ENCODE results near the gene PDE3B. TPM values are rescaled to one million over a fixed set of nuclear protein-coding genes. Genes with fewer than 3 reads are reported as not detected.

Gene PDE3B
- total and polyA plus RNA-seq, 2 of the 8 experiments (the other 6 are each of a cell fraction or from before 2014, with no cell fraction given), result 2.7 to 10.9 TPM

GRCh38 chr11:14727746-14728145 is 84.1 kb downstream of the PDE3B start:
- no peak overlapping the region for H2BK15ac ChIP-seq (ENCODE audit: low read length)
- WGBS, 2 experiments (ENCODE audit: extremely low coverage in 1 of 2, insufficient coverage in 1 of 2, insufficient read length in 1 of 2, insufficient replicate concordance in 2 of 2, low coverage in 1 of 2, low lambda C conversion rate in 2 of 2, missing lambda C conversion rate in 1 of 2), result 86% methylated on average over 1 of the region's 1 CpG; no CpG with 5 or more reads in 1 of the 2 experiments
- H4K91ac ChIP-seq (replicated peaks; ENCODE audit: insufficient read length, low read length), result no peak overlapping the region
- no peaks in the 10 kb centered on the region for H3K9me3 ChIP-seq (ENCODE audit: insufficient read depth in 2 of 2, low read depth in 1 of 2, low read length in 1 of 2)
- no peak overlapping the region for H2BK12ac ChIP-seq (ENCODE audit: low read depth, low read length)
- no peak overlapping the region for H4K5ac ChIP-seq (ENCODE audit: insufficient read length, low read depth, low read length)
- no peaks in the 10 kb centered on the region for H3K79me1 ChIP-seq (ENCODE audit: low read depth, low read length)
- no peaks in the 10 kb centered on the region for H3K23me2 ChIP-seq (ENCODE audit: low read depth, low read length)
- H4K20me1 ChIP-seq (replicated peaks in 1 of 2; ENCODE audit: control insufficient read depth in 1 of 2, insufficient read depth in 2 of 2, low read length in 2 of 2), result no peaks in the 10 kb centered on the region
- no peak overlapping the region for H2BK5ac ChIP-seq (ENCODE audit: low read depth, low read length)
- H3K9ac ChIP-seq (replicated peaks in 1 of 4; ENCODE audit: extremely low read depth in 1 of 4, low read depth in 3 of 4, low read length in 3 of 4), result no peak overlapping the region
- no peak overlapping the region for H2AK5ac ChIP-seq (ENCODE audit: low read depth, low read length)
- peaks cover 0 to 5% (median 0%) of the 10 kb centered on the region in 4 experiments; a peak in 1 of 7 replicates for H3K4me1 ChIP-seq (replicated peaks in 1 of 4; ENCODE audit: control insufficient read depth in 3 of 4, insufficient read depth in 4 of 4, low read length in 3 of 4)
- DNase-seq (ENCODE audit: low read depth in 1 of 2, low spot score in 2 of 2), result no peak
- H2AFZ ChIP-seq (ENCODE audit: low read length), result no peak overlapping the region
- H3K4me3 ChIP-seq (ENCODE audit: extremely low read depth in 1 of 4, insufficient read depth in 2 of 4, low read depth in 3 of 4, low read length in 4 of 4), result no peak overlapping the region
- H3K4me2 ChIP-seq (ENCODE audit: insufficient read depth in 1 of 2, low read depth in 2 of 2, low read length in 2 of 2), result no peak overlapping the region
- no peaks in the 10 kb centered on the region for H3K27me3 ChIP-seq (replicated peaks in 1 of 4; ENCODE audit: control insufficient read depth in 3 of 4, extremely low read depth in 1 of 4, insufficient read depth in 3 of 4, low read length in 3 of 4)
- no peak overlapping the region for H3K4ac ChIP-seq (replicated peaks; ENCODE audit: insufficient read length, low read depth, low read length)
- H3K14ac ChIP-seq (ENCODE audit: insufficient read length), result no peak overlapping the region
- FAIRE-seq, result no peak
- no peak overlapping the region for H2BK120ac ChIP-seq (replicated peaks; ENCODE audit: low read depth, low read length)
- no peak overlapping the region for H3K23ac ChIP-seq (ENCODE audit: insufficient read length)
- no peak overlapping the region for H2BK20ac ChIP-seq (ENCODE audit: low read length)
- ChIA-PET POLR2A (ENCODE audit: partially characterized antibody) (no interaction called here), CTCF (ENCODE audit: partially characterized antibody) (interaction anchor here (1.7 kb wide), 1 partner anchor 186 kb away, joined by 6 read pairs; no protein-coding TSS in a partner anchor)
- H3K56ac ChIP-seq (replicated peaks; ENCODE audit: insufficient read length, low read depth, low read length), result no peak overlapping the region
- no peak overlapping the region for H3K18ac ChIP-seq (ENCODE audit: extremely low read depth, low read length)
- no peaks in the 10 kb centered on the region for H3K79me2 ChIP-seq (ENCODE audit: control insufficient read depth in 1 of 2, insufficient read depth in 2 of 2, low read length in 2 of 2)
- no peaks in the 10 kb centered on the region for H3K36me3 ChIP-seq (ENCODE audit: control insufficient read depth in 2 of 4, insufficient read depth in 4 of 4, low read length in 3 of 4)
- no peak overlapping the region for H4K8ac ChIP-seq (ENCODE audit: extremely low read depth, insufficient read depth, low read length)
- no peak overlapping the region for H3K27ac ChIP-seq (ENCODE audit: low read depth, low read length)
- TF ChIP-seq GABPA (IDR thresholded peaks at IDR 0.05; ENCODE audit: borderline replicate concordance, insufficient read depth, low read length) (no peak), RAD21 (IDR thresholded peaks at IDR 0.05 in 1 of 2, conservative IDR thresholded peaks at IDR 0.05 in 1 of 2; ENCODE audit: low read depth in 2 of 2, low read length in 2 of 2) (no peak), SUZ12 (IDR thresholded peaks at IDR 0.05; ENCODE audit: low read length) (no peak), JUN (IDR thresholded peaks at IDR 0.05; ENCODE audit: low read depth, low read length) (no peak), KDM1A (IDR thresholded peaks at IDR 0.05; ENCODE audit: borderline replicate concordance, low read length) (no peak), SIRT6 (IDR thresholded peaks at IDR 0.05; ENCODE audit: low read length) (no peak), CHD2 (IDR thresholded peaks at IDR 0.05; ENCODE audit: low read length) (no peak), CBX8 (IDR thresholded peaks at IDR 0.05; ENCODE audit: borderline replicate concordance, low read depth, low read length) (no peak), POLR2A (IDR thresholded peaks at IDR 0.05; ENCODE audit: control extremely low read depth in 1 of 2, low read depth in 2 of 2, low read length in 2 of 2) (no peak), ASH2L (IDR thresholded peaks at IDR 0.05; ENCODE audit: low read length) (no peak), YY1 (IDR thresholded peaks at IDR 0.05; ENCODE audit: low read depth, low read length) (no peak), CTBP2 (IDR thresholded peaks at IDR 0.05; ENCODE audit: borderline replicate concordance, insufficient read depth, insufficient read length, low read length) (no peak), RXRA (IDR thresholded peaks at IDR 0.05; ENCODE audit: insufficient read depth, low read depth, low read length) (no peak), POLR2AphosphoS5 (IDR thresholded peaks at IDR 0.05; ENCODE audit: low read depth, low read length) (no peak)

All from H1 (cell line).